Measurements from ENCODE around the gene UBR7. TPM values are rescaled to one million over a fixed set of nuclear protein-coding genes. Genes with fewer than 3 reads are reported as not detected.
A peak's percentile ranks its signal among the peaks of the same experiment; 100 is the strongest.
"Not testable (repeated sequence)": the region's sequence is repeated elsewhere in the genome, so short reads cannot be mapped to it uniquely, and the experiment has no call there.

UBR7 gene
- total RNA-seq, 8 experiments from 2014 or later: 7.5 to 29.6 (median 18.9) TPM

DNA sequence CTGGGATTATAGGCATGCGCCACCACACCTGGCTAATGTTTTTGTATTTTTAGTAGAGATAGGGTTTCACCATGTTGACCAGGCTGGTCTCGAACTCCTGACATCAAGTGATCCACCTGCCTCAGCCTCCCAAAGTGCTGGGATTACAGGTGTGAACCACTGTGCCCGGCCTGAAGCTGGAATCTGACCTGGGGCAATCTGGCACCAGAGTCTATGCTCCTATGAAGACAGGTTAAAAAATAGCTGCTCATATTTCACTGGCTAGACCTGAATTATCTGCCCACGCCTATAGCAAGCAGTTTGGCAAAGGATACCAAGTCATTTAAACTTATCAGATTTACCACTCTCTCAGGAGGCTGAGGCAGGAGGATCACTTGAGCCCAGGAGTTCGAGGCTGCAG, 32.3 kb upstream of the UBR7 start:
- ATAC-seq (replicated peaks in 6 of 8); in situ Hi-C loops (cut with MboI; ENCODE audit: low pct_unique_long_range_greater_than_20kb in 2 of 9, low sequenced_read_pairs in 9 of 9, unreplicated experiment in 9 of 9); H3K4me3 ChIP-seq; H3K4me1 ChIP-seq (replicated peaks in 1 of 2); H3K27ac ChIP-seq: not testable (repeated sequence)
- 25 to 88% (median 60%) methylated on average over 1 to 4 of the region's 5 CpGs; no CpG with 5 or more reads in 3 of the 10 experiments for WGBS, 10 experiments

DNA sequence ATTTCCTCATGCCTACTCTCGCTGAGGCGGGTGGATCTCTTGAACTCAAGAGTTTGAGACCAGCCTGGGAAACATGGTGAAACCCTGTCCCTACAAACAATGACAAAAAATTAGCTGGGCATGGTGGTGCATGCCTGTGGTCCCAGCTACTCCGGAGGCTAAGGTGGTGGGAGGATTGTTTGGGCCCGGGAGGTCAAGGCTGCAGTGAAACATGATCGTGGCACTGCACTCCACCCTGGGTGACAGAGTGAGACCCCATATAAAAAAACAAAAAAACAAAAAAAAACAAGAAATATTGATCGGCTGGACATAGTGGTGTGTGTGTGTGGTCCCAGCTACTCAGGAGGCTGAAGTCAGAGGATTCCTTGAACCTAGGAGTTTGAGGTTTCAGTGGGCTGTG, 31.6 kb upstream of the UBR7 start:
- H3K27ac ChIP-seq: no peak overlapping the region
- H3K4me3 ChIP-seq: no peak overlapping the region
- no peak for ATAC-seq (replicated peaks in 6 of 8)
- in situ Hi-C loops (cut with MboI; ENCODE audit: low pct_unique_long_range_greater_than_20kb in 2 of 9, low sequenced_read_pairs in 9 of 9, unreplicated experiment in 9 of 9): no loop called here
- WGBS, 10 experiments: 70 to 100% (median 83%) methylated on average over 1 to 6 of the region's 6 CpGs; no CpG with 5 or more reads in 1 of the 10 experiments
- peaks cover 6 to 7% of the 10 kb centered on the region in 2 donors for H3K4me1 ChIP-seq (replicated peaks in 1 of 2)

DNA sequence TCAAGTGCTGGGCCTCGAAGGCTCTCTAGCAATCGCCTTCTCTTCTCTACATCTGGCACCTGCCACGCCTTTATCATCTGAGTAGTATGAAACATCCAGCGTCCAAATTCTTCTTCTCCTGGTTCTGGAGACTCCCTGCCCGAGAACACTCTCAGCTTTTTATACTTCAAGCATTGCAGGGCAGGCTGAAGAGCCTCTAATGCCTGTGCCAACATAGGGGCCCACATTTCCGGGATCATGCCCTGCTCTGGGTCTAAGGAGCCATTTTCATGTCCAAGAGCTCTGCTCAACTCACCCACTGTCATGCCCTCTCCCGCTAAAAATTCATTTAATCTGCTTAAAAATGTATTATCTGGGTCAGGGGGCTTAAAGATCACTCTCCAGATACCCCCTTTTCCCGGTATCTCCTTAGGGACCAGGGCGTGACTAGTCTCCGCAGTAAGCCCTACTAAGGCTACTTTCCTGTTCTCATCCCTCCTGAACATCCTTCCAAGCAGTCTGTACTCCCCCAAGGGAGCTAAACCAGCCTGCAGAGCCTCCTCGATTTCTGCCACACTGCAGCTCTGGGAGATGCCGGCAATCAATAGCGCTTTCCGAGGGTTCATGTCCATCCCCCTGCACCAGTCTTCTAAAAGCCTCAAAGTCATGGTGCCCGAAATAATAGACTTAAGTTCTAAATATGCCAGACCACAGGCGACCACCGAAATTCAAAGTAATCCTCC, 23.3 kb upstream of the UBR7 start:
- WGBS, 10 experiments: 6 to 85% (median 47%) methylated on average over 2 to 12 of the region's 17 CpGs; no CpG with 5 or more reads in 1 of the 10 experiments
- Histone ChIP-seq H3K4me1 (replicated peaks in 1 of 2) (peaks cover 13 to 16% of the 10 kb centered on the region in 2 donors), H3K27ac (no peak overlapping the region), H3K4me3 (peak overlapping the region; percentile 56 to 97 (median 87))
- in situ Hi-C loops (cut with MboI; ENCODE audit: low pct_unique_long_range_greater_than_20kb in 2 of 9, low sequenced_read_pairs in 9 of 9, unreplicated experiment in 9 of 9): no loop called here
- ATAC-seq (replicated peaks in 6 of 8): no peak

DNA sequence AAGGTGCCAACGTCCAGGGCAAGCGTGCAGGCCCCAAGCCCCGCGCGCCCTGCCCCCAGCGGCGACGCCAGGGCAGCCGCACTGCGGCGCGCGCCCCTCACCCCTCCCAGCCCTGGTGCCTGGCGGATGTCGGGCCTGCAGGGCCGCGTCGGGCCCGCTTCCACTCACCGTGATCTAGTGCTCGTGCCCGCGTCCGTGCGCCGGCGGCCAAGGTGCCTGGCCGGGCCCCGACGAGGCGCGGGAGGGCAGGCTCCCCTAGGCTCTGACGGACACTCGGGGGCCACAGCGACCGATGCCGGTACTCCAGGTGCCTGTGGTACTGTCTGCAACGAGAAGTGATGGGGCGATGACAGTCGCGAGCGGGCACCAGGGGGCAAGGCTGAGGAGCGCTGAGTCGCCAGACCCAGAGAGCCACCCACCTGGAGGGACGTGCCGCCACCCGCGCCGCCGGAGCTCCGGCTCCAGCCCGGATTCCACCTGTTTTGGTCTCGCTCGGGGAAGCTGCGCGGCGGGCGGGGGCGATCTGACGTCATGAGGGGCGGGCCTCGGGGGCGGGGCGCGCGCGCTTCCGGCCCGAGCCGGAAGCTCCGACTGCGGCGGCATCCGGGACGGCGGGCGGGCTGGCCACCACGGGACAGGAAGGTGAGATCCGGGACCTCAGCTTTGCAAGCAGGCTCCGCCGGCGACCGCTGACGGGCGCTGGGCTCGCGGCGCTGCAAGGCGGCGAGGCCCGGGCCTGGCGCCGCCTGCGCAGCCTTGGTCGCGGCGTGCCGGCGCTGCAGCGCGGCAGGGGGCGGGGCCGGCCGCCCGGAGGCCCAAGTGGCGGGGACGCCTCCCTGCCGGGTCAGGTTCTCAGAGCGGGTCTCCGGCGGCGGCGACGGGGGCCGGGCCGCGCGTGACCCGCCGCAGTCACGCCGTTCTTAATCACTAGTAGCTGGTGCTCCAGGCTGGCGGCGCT, 22.4 kb upstream of the UBR7 start, which contains the start of the genes LYSET and MOAP1:
Gene LYSET, plus strand, starts transcription at position 927 of the 958 bp plus-strand sequence. CDS start 89 bp downstream, outside the sequence.
Gene MOAP1, minus strand, starts transcription at position 507 of the 958 bp plus-strand sequence. CDS start 655 bp downstream, outside the sequence.
- WGBS, 10 experiments: 0% methylated on average over 2 to 8 of the region's 124 CpGs; no CpG with 5 or more reads in 7 of the 10 experiments

DNA sequence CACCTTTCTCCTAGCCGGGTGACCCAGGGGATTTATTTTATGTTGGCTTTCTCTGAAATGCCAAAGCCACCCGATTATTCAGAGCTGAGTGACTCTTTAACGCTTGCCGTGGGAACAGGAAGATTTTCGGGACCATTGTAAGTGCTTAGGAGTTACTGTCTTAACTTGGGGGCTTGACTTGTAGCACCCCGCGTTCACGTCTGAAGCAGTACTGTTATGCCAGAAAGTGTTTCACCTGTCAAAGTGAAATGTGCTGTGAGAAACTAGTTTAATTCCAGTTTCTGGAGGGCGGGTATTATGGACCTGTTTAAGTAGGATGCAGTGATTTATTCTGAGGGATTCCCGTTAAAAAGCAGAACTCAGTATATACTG, 21.7 kb upstream of the UBR7 start:
- ATAC-seq (replicated peaks in 6 of 8): no peak

More for the DNA sequence above, 22.4 kb upstream of the UBR7 start, which contains the start of the genes LYSET and MOAP1:
- ATAC-seq (replicated peaks in 6 of 8): peak; percentile 86 to 91 (median 88)
- in situ Hi-C loops (cut with MboI; ENCODE audit: low pct_unique_long_range_greater_than_20kb in 2 of 9, low sequenced_read_pairs in 9 of 9, unreplicated experiment in 9 of 9): no loop called here
- Histone ChIP-seq H3K27ac (peak within 1 kb of the TSS; percentile 90 to 92), H3K4me3 (peak within 1 kb of the TSS; percentile 56 to 97 (median 87)), H3K4me1 (replicated peaks in 1 of 2) (peaks cover 13 to 16% of the 10 kb centered on the region in 2 donors)

DNA sequence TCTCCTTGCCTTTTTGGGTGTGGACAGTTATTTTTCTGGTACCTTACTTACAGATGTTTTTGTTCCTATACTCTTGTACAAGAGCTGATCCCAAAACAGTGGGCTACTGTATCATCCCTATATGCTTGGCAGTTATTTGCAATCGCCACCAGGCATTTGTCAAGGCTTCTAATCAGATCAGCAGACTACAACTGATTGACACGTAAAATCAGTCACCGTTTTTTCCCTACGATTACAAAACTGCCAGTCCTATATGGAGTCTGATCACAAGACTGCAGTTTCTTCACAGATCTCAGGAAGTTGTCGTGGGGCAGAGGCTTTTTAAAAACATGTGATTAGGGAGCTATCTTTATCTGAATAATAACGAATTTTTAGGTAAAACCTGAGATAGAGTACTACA, 20.6 kb upstream of the UBR7 start:
- in situ Hi-C loops (cut with MboI; ENCODE audit: low pct_unique_long_range_greater_than_20kb in 2 of 9, low sequenced_read_pairs in 9 of 9, unreplicated experiment in 9 of 9): no loop called here
- H3K27ac ChIP-seq: no peak overlapping the region

More for the DNA sequence above, 21.7 kb upstream of the UBR7 start:
- H3K4me3 ChIP-seq: peak overlapping the region; percentile 56 to 97 (median 87)
- 0 to 11% (median 0%) methylated on average over 1 to 10 of the region's 10 CpGs for WGBS, 10 experiments
- peaks cover 13 to 16% of the 10 kb centered on the region in 2 donors for H3K4me1 ChIP-seq (replicated peaks in 1 of 2)
- H3K27ac ChIP-seq: peak overlapping the region; percentile 90 to 92
- in situ Hi-C loops (cut with MboI; ENCODE audit: low pct_unique_long_range_greater_than_20kb in 2 of 9, low sequenced_read_pairs in 9 of 9, unreplicated experiment in 9 of 9): no loop called here

DNA sequence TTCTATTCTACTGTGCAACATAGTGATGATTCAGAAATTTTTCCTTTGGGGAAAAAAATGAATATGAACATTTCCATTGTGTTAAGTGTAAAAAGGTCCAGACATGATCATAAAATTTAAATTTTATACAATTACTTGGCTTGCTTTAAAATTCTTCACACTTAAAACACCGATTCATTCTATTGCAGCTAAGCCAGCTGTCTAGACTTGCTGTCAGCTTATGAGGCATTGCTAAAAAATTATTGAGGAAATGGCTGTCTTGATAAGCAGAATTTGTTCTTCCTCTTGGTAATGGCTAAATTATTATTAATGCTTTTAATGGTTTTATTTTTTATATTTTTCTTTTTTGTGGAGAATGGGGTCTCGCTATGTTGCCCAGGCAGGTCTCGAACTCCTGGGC, 20.1 kb upstream of the UBR7 start:
- Histone ChIP-seq H3K27ac (no peak overlapping the region), H3K4me3 (no peak overlapping the region), H3K4me1 (replicated peaks in 1 of 2) (peaks cover 13 to 16% of the 10 kb centered on the region in 2 donors)
- 70 to 100% (median 86%) methylated on average over 2 to 3 of the region's 3 CpGs; no CpG with 5 or more reads in 1 of the 10 experiments for WGBS, 10 experiments
- no peak for ATAC-seq (replicated peaks in 6 of 8)
- in situ Hi-C loops (cut with MboI; ENCODE audit: low pct_unique_long_range_greater_than_20kb in 2 of 9, low sequenced_read_pairs in 9 of 9, unreplicated experiment in 9 of 9): no loop called here

More for the DNA sequence above, 20.6 kb upstream of the UBR7 start:
- Histone ChIP-seq H3K4me1 (replicated peaks in 1 of 2) (peaks cover 13 to 16% of the 10 kb centered on the region in 2 donors), H3K4me3 (peak overlapping the region in 1 of 5 donors; percentile 87)
- 64 to 90% (median 80%) methylated on average over 3 to 6 of the region's 6 CpGs; no CpG with 5 or more reads in 2 of the 10 experiments for whole genome bisulfite sequencing, 10 experiments
- ATAC-seq (replicated peaks in 6 of 8): no peak

DNA sequence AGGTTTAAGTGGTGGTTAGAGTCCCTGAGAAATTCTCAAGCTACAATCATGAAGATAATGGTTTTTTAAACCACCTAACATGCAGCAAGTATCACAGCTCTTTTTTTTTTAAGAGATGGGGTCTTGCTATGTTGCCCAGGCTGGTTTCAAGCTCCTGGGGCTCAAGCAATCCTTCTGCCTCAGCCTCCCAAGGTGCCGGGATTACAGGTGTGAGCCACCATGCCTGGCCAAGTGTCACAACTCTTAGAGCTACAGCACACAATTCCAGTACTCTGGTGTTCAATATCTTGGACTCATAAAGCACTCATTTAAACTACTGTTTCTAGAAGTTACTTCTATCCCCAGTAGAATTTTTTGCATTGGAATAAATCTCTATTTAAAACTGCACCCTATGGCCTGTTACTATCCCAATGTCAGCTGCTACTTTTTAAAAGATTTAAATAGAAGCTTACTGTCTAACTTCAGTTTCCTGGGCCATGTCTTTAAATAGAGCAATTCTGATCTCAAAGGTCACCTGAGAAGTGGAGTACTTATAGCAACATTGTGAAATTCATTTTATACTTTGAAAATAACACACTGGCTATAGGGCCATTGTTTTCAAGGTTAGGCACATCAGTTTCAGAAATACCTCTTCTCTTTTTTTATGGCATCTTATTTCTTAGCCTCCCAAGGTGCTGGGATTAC, 11.6 kb upstream of the UBR7 start:
- H3K4me1 ChIP-seq (replicated peaks in 1 of 2): no peaks in the 10 kb centered on the region
- ATAC-seq (replicated peaks in 6 of 8): no peak
- 80 to 100% (median 83%) methylated on average over 1 of the region's 1 CpG; no CpG with 5 or more reads in 7 of the 10 experiments for whole genome bisulfite sequencing, 10 experiments
- in situ Hi-C loops (cut with MboI; ENCODE audit: low pct_unique_long_range_greater_than_20kb in 2 of 9, low sequenced_read_pairs in 9 of 9, unreplicated experiment in 9 of 9): no loop called here
- no peak overlapping the region for H3K27ac ChIP-seq
- H3K4me3 ChIP-seq: no peak overlapping the region

DNA sequence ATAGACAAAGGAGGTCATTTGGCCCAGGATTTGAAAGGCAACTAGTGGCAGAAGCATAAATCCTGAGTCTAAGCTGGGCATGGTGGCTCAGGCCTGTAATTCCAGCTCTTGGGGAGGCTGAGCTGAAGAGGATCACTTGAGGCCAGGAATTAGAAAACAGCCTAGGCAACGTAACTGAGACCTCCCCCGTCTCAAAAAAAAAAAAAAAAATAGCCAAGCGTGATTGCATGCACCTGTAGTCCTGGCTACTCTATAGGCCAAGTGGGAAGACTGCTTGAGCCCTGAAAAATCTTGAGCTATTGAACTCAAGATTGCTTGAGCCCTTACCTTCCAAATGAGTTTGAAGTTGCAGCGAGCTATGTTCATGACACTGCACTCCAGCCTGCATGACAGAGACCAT, 8.0 kb upstream of the UBR7 start:
- WGBS, 10 experiments: 73 to 100% (median 98%) methylated on average over 1 to 4 of the region's 4 CpGs; no CpG with 5 or more reads in 2 of the 10 experiments
- in situ Hi-C loops (cut with MboI; ENCODE audit: low pct_unique_long_range_greater_than_20kb in 2 of 9, low sequenced_read_pairs in 9 of 9, unreplicated experiment in 9 of 9): no loop called here

DNA sequence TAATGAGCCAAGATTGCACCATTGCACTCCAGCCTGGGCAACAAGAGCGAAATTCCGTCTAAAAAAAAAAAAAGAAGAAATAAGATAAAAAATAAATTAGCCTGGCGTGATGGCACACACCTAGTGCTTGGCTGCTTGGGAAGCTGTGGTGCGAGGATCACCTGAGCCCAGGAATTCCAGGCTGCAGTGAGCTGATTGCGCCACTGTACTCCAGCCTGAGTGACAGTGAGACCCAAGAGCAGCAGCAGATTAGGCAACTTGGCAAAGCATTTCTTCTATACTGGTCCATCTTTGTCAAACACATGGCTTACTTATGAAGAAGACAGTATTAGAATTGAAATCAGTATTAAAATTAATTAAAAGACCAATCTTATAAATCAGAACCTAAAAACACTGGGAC, 6.5 kb upstream of the UBR7 start:
- Histone ChIP-seq H3K4me3 (no peak overlapping the region), H3K27ac (no peak overlapping the region), H3K4me1 (replicated peaks in 1 of 2) (no peaks in the 10 kb centered on the region)
- ATAC-seq (replicated peaks in 6 of 8): no peak
- 77 to 100% (median 98%) methylated on average over 1 to 5 of the region's 5 CpGs; no CpG with 5 or more reads in 2 of the 10 experiments for WGBS, 10 experiments
- in situ Hi-C loops (cut with MboI; ENCODE audit: low pct_unique_long_range_greater_than_20kb in 2 of 9, low sequenced_read_pairs in 9 of 9, unreplicated experiment in 9 of 9): no loop called here

More for the DNA sequence above, 8.0 kb upstream of the UBR7 start:
- H3K4me1 ChIP-seq (replicated peaks in 1 of 2): no peaks in the 10 kb centered on the region
- no peak overlapping the region for H3K4me3 ChIP-seq
- no peak overlapping the region for H3K27ac ChIP-seq
- no peak for ATAC-seq (replicated peaks in 6 of 8)

DNA sequence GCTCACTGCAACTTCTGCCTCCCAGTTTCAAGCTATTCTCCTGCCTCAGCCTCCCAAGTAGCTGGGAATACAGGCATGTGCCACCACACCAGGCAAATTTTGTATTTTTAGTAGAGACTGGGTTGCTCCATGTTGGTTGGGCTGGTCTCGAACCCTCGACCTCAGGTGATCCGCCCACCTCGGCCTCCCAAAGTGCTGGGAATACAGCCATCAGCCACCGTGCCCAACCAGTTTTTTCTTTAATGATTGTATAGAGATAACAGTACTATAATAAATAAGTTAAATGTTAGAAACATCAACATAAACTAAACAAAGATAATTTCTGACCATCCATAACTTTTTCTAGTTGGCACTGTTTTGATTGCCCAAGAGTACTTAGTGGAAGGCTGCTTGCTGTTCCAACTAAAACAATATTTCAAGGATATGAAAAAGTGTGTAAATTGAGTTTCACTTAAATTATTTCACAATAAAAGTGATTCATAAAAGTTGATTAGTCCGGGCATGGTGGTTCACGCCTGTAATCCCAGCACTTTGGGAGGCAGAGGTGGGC, 5.8 kb upstream of the UBR7 start:
- no peak for ATAC-seq (replicated peaks in 6 of 8)
- 90 to 100% (median 97%) methylated on average over 1 to 5 of the region's 7 CpGs; no CpG with 5 or more reads in 2 of the 10 experiments for WGBS, 10 experiments
- in situ Hi-C loops (cut with MboI; ENCODE audit: low pct_unique_long_range_greater_than_20kb in 2 of 9, low sequenced_read_pairs in 9 of 9, unreplicated experiment in 9 of 9): no loop called here
- Histone ChIP-seq H3K4me3 (no peak overlapping the region), H3K4me1 (replicated peaks in 1 of 2) (peaks cover 5 to 6% of the 10 kb centered on the region in 2 donors), H3K27ac (no peak overlapping the region)
